IPS-15b (cell line): ENCODE measurements around the gene FGD4.

Experiments
- H3K27me3 ChIP-seq: one replicate; pipeline ENCODE4 v1.6.1; 2013; ENCODE audit warnings: low read length; ENCODE audit not compliant: control insufficient read depth, insufficient read depth
- H3K36me3 ChIP-seq: one replicate; pipeline ENCODE4 v1.6.1; 2013; ENCODE audit warnings: low read length; ENCODE audit not compliant: control insufficient read depth, insufficient read depth
- H3K4me1 ChIP-seq: one replicate; pipeline ENCODE4 v1.6.1; 2013; ENCODE audit warnings: mild to moderate bottlenecking, low read length; ENCODE audit not compliant: control insufficient read depth, insufficient read depth
- H3K4me3 ChIP-seq: one replicate; pipeline ENCODE4 v1.5.1; 2013; ENCODE audit warnings: low read depth, low read length
- H3K9ac ChIP-seq: one replicate; pipeline ENCODE4 v1.6.1; 2013; ENCODE audit warnings: low read depth, mild to moderate bottlenecking, low read length
- H3K9me3 ChIP-seq: one replicate; pipeline ENCODE4 v1.6.1; 2013; ENCODE audit warnings: mild to moderate bottlenecking, low read length; ENCODE audit not compliant: control insufficient read depth, insufficient read depth

FGD4 gene

DNA sequence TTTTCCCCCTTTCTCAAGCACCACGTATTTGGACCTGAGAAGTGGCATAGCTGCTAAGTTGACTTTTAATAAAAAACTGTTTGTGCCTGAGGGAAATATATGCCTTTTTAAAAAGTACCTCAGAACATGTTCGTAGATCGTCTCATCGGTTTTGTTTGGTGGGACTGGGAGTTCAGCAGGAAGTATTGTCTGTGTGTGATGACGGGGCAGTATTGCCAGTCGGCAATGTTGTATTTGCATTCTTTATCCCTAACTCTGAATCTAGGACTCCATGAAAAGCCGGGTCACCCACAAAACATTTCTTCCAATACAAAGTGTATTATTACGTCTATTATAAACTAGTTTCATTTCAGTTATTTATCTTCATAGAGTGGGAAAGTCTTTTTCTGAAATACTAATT lies 19.7 kb upstream of the FGD4 start:
- Histone ChIP-seq H3K4me1 (peaks cover 13% of the 10 kb centered on the region), H3K36me3 (no peaks in the 10 kb centered on the region), H3K9me3 (no peaks in the 10 kb centered on the region), H3K9ac (no peak overlapping the region), H3K27me3 (no peaks in the 10 kb centered on the region), H3K4me3 (no peak overlapping the region)

DNA sequence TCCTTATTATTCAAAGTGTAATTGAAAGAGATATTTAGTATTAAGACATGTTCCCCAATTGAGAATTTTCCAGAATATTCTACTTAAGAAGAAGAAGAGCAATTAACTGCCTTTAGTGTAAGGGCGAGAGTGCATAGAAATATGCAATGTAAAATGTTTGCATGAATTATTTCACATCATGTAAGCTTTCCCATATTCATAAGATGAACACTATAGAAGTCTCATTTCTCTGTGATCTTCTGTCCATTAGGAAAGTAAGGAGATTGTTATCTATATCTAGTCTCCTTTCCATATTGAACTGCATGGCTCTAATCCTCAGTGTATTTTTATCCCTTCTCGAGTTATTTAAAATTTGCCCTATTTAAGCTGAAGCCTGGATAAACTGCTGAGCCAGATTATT lies 17.1 kb upstream of the FGD4 start:
- no peaks in the 10 kb centered on the region for H3K36me3 ChIP-seq
- no peak overlapping the region for H3K9ac ChIP-seq
- H3K4me1 ChIP-seq: peaks cover 11% of the 10 kb centered on the region
- no peaks in the 10 kb centered on the region for H3K27me3 ChIP-seq
- no peaks in the 10 kb centered on the region for H3K9me3 ChIP-seq
- no peak overlapping the region for H3K4me3 ChIP-seq

DNA sequence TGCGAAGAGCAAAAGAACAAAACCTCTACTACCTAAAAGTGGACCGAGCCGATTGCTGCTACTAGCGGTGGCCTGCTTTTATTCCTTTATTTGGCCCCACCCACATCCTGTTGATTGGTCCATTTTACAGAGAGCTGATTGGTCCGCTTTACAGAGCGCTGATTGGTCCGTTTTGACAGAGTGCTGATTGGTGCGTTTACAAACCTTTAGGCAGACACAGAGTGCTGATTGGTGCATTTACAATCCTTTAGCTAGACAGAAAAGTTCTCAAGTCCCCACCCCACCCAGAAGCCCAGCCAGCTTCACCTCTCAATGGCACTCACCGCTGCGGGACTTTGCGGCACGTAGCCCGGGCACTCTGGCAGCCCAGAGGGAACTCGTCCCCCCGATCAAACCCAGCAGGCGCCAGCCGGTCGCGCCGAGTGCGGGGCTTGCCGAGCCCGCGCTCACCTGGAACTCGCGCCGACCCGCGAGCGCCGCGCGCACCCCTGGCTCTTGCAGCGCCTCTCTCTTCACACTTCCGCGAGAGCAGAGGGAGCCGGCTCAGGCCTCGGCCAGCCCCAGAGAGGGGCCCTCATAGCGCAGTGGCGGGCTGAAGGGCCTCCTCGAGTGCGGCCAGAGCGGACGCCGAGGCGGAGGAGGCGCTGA lies 8.7 kb upstream of the FGD4 start:
- Histone ChIP-seq H3K9me3 (no peaks in the 10 kb centered on the region), H3K4me3 (peak overlapping the region; percentile 8), H3K9ac (no peak overlapping the region), H3K27me3 (no peaks in the 10 kb centered on the region), H3K36me3 (no peaks in the 10 kb centered on the region), H3K4me1 (no peaks in the 10 kb centered on the region)

DNA sequence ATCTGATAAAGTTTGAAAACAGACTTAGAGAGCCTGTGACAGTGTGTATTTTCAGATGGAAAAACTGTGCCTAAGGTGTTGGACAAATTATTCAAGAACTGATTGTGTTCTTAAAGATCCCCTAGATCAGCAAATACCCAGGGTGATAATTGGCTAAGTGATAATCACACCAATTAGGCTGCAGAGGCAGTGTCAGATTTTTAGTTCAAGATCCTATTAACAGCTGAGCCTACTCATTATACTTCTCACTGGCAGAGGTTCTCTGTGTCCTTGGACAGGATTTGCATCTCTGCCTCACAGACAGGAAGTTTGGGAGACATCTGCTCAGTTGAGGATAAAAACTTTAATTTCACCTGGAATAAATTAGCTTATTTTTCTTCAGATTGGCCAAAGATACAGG lies 4.3 kb upstream of the FGD4 start:
- H3K9me3 ChIP-seq: no peaks in the 10 kb centered on the region
- peaks cover 2% of the 10 kb centered on the region for H3K4me1 ChIP-seq
- H3K9ac ChIP-seq: no peak overlapping the region
- no peaks in the 10 kb centered on the region for H3K27me3 ChIP-seq
- H3K36me3 ChIP-seq: no peaks in the 10 kb centered on the region
- no peak overlapping the region for H3K4me3 ChIP-seq

DNA sequence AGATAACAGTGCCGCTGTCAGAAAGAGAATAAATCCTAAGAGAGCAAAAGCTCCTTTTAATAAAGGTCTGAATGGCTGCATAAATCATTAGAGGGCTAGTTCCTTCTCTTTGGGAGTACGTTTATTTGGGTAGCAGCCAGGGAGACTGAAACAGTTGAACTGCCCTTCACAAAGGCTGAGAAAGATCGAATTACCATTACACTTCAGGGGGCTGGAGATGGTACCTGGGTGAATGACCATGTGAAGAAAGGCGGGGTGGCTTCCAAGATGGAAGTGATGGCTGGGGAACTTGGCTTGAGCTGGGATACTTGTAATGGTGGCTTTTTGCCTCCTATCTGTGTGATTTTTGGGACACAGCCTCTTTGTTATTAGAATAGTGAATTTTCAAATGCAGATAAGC lies 1.7 kb upstream of the FGD4 start:
- peaks cover 7% of the 10 kb centered on the region for H3K4me1 ChIP-seq
- H3K27me3 ChIP-seq: no peaks in the 10 kb centered on the region
- no peaks in the 10 kb centered on the region for H3K36me3 ChIP-seq
- H3K4me3 ChIP-seq: no peak overlapping the region
- H3K9me3 ChIP-seq: no peaks in the 10 kb centered on the region
- H3K9ac ChIP-seq: no peak overlapping the region

DNA sequence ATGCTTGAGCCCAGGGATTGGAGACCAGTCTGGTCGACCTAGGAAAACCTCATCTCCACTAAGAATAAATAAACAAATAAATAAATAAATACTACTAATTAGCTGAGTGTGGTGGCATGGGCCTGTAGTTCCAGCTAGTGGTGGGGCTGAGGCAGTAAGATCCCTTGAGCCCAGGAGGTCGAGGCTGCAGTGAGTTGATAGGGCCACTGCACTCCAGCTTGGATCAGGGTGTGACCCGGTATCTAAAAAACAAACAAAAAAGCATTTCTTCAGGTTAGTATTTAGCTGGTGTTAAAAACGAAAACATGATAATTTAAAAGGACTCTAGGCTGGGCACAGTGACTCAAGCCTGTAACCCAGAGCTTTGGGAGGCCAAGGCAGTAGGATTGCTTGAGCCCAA lies 1.2 kb upstream of the FGD4 start:
- no peaks in the 10 kb centered on the region for H3K27me3 ChIP-seq
- H3K36me3 ChIP-seq: no peaks in the 10 kb centered on the region
- H3K9ac ChIP-seq: no peak overlapping the region
- H3K4me1 ChIP-seq: peaks cover 7% of the 10 kb centered on the region
- H3K4me3 ChIP-seq: peak overlapping the region; percentile 94
- H3K9me3 ChIP-seq: no peaks in the 10 kb centered on the region

DNA sequence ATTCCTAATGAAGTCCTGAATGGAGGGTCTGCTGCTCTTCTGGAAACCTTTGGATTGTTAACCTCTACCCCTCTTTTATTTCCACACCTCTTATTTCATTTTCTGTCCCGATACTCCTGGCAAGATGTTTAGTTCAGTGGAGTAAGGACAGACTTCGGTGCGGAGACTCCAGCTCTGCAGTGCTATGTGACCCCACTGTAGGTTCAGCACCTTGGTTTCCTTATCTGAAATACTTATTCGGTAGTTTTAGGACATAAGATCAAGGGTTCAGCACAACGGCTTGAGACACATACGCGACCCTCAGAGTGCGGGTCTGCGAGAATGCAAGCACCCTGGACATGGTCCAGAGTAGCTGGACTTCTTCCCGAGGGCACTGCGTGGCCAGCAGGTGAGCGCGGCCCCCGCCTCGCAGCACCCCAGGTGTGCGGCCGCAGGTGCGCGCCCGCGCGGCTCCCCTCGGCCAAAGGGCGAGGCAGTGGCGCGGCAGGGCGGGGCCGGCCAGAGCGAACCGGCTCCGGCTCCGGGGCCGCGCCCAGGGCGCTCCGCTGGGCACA lies 465 bp upstream of the FGD4 start:
- peak overlapping the region; percentile 66 for H3K9ac ChIP-seq
- H3K9me3 ChIP-seq: no peaks in the 10 kb centered on the region
- no peaks in the 10 kb centered on the region for H3K27me3 ChIP-seq
- peaks cover 7% of the 10 kb centered on the region for H3K4me1 ChIP-seq
- peak overlapping the region; percentile 94 for H3K4me3 ChIP-seq
- H3K36me3 ChIP-seq: no peaks in the 10 kb centered on the region

DNA sequence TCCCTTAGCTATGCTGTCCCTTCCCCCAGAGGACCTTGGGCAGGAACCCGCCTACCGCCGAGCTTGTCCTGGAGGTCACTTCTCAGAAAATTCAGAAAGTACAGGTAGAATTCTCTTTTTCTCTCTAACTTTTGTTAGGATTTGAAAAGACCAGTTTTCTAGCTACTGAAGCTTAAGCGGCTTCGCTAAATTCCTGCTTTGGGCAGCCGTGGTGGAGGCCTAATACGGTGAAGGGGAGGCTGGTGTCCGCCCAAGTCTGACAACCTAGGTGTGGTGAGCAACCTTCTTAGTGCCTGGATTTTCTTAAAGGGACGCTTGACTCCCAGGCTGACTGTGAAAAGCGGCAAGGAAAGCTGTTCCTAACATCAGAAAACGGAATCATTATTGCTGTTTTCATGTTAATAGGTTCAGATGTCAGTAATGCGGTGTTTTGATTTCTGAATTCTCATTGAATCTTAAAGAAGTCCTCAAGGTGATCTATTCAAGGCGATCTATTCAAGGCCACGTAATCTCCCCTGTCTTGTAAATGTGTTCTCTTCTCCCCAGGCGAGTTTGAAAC lies 835 bp downstream of the FGD4 start:
- Histone ChIP-seq H3K9me3 (no peaks in the 10 kb centered on the region), H3K4me3 (peak overlapping the region; percentile 63)

DNA sequence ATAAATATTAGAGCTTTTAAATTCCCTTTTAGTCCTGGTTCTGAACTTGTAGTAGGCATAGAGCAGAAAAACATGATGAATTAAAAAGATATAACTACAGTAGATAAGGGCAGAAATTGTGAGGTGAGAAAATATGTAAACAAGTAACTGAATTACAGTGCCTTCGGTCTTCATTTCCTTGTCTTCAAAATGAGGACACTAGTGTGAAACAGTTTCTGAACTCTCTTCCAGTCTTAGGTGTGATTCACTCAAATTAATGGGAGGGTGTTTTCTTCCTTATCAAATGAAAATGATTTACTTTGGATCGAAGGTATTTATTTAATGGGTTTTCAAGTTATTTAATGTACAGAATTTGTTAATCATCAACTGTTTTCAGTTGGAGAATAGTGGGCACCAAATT lies 1.5 kb downstream of the FGD4 start:
- no peaks in the 10 kb centered on the region for H3K9me3 ChIP-seq
- peak overlapping the region; percentile 29 for H3K9ac ChIP-seq
- H3K4me3 ChIP-seq: peak overlapping the region; percentile 63
- H3K27me3 ChIP-seq: no peaks in the 10 kb centered on the region
- no peaks in the 10 kb centered on the region for H3K36me3 ChIP-seq
- peaks cover 11% of the 10 kb centered on the region for H3K4me1 ChIP-seq

More for the DNA sequence above, 835 bp downstream of the FGD4 start:
- Histone ChIP-seq H3K9ac (peak overlapping the region; percentile 91), H3K4me1 (peaks cover 7% of the 10 kb centered on the region), H3K36me3 (no peaks in the 10 kb centered on the region), H3K27me3 (no peaks in the 10 kb centered on the region)

DNA sequence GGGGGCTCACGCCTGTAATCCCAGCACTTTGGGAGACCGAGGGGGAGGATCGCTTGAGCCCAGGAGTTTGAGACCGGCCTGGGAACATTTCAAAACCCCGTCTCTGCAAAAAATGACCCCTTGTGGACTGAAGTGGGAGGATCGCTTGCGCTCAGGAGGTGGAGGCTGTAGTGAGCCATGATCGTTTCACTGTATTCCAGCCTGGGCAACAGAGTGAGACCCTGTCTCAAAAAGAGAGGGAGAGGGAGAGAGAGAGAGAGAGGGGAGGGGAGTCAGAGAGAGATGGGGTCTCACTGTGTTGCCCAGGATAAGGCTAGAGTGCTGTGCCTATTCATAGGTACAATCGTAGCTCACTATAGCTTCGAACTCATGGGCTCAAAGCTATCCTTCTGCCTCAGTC lies 2.8 kb downstream of the FGD4 start:
- Histone ChIP-seq H3K4me3 (peak overlapping the region; percentile 45), H3K4me1 (peaks cover 11% of the 10 kb centered on the region), H3K9me3 (no peaks in the 10 kb centered on the region), H3K36me3 (no peaks in the 10 kb centered on the region), H3K9ac (no peak overlapping the region), H3K27me3 (no peaks in the 10 kb centered on the region)

DNA sequence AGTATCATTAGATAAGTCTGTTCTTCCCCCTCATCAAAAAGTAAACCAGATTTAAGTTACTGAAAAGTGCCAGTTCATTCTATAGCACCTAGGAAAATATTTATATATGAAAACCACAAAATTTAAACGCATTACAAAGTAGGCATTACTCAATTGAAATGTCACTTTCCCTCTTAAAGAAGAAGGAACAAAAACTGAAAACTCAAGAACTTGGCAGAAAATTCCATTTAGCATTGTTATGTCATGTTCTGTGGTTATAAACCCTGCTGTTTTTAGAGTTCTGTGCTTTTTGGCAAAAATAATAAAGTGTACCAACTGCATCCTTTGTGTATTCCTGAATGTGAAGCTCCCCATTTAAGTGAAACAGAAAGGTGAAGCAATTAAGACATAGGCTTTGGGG lies 3.6 kb downstream of the FGD4 start:
- no peaks in the 10 kb centered on the region for H3K9me3 ChIP-seq
- H3K27me3 ChIP-seq: no peaks in the 10 kb centered on the region
- no peaks in the 10 kb centered on the region for H3K36me3 ChIP-seq
- peak overlapping the region; percentile 4 for H3K9ac ChIP-seq
- H3K4me3 ChIP-seq: no peak overlapping the region
- H3K4me1 ChIP-seq: peaks cover 13% of the 10 kb centered on the region

DNA sequence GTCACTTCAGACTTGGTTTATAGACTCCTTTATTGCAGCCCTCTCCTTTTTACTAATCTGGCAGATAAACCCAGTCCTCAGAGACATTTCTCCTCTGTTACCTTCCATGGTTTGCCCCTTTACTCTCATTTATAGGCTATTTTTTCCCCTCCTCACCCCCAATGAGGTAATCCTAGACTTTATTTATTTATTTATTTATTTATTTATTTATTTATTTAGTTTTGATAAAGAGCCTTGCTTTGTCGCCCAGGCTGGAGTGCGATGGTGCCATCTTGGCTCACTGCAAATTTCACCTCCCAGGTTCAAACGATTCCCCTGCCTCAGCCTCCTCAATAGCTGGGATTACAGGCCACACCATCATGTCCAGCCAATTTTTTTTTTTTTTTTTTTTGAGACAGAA lies 8.4 kb downstream of the FGD4 start:
- peaks cover 8% of the 10 kb centered on the region for H3K4me1 ChIP-seq
- no peak overlapping the region for H3K9ac ChIP-seq
- no peaks in the 10 kb centered on the region for H3K27me3 ChIP-seq
- H3K9me3 ChIP-seq: no peaks in the 10 kb centered on the region
- H3K36me3 ChIP-seq: no peaks in the 10 kb centered on the region
- no peak overlapping the region for H3K4me3 ChIP-seq
